NCI-H2081 (cell line): ENCODE results near the gene MRPS17.

Source experiments
- DNase-seq, 2 experiments: peaks; one replicate each; lab custom pipeline; 2025; lab: John Stamatoyannopoulos, UW

Gene MRPS17

DNA sequence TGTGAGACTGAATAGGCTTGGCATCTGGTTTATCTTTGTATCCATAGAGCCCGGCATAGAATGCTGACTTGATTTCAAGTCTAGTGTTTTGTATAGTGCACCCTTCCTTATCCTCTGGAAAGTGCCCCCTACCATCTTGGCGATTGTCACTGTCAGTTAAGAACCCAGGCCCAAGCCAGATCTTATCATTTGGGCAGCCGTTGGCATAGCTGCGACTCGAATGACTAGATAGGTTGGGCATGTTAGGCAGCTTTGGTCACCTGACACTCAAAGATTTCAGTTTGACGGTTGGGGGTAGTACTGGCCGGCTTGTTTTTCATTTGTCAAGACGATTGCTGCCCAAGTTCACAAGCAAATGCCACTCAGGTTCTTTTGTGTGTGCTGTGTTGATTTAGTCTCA is 19.3 kb downstream of the MRPS17 start:
- DNase-seq, result peak in 1 of 2 experiments; percentile 19

DNA sequence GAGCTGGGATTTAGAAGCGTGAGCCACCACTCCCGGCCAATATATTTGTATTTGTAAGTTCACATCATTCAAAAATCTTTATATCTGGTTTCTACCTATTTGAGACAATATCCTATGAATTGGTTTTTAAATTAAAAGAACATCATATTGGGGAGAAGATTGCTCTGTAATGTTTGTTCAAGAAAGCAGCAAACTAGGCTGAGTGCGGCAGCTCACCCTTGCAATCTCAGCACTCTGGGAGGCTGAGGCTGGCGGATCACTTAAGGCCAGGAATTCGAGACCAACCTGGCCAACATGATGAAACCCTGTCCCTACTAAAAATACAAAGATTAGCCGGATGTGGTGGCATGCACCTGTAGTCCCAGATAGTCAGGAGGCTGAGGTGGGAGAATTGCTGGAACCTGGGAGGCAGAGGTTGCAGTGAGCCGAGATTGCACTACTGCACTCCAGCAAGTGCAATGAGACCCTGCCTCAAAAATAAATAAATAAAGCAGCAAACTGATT is 22.1 kb downstream of the MRPS17 start:
- DNase-seq, result no peak

DNA sequence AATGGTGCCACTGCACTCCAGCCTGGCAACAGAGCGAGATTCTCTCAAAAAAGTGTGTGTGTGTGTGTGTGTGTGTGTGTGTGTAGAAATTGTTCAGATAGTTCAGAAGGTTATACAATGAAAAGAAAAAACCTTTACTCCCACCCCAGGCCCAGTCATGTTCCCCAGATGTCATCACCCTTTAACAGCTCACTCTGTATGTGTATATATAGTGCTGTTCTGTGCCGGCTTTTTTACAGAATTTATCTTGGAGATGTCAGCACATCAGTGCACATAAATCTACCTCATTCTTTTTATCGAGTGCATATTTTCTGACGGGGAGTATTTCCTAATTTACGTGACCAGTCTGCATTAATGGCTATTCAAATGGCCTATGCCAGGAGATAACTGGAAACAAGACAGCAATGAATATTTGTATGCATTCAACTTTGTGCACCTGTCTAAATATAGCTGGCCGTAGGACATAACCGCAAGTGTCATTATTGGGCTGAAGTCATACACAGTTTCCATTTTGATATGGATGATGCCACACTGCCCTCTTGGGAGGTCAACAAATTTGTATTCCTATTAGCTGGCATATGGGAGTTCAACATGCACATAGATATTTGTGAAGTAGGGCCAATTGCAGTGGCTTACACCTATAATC is 24.4 kb downstream of the MRPS17 start:
- DNase-seq, result peak; percentile 46 to 62

DNA sequence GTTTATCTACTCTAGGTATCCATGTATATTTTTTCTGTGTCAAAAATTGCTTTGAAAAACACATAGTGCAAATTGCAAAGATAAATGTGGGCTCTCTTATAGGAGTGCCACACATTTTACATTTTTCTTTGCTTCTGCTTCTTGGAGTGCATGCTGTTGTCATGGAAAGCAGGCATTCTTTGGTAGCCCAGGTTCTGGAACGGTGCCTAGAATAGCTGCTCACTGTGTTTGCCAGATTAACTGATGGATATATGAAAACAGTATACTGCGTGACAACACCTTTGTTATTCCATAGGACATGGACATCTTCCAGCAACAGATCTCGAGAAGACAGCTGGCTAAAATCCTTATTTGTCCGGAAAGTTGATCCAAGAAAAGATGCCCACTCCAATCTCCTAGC is 26.2 kb downstream of the MRPS17 start:
- DNase-seq, result peak; percentile 79 to 89

DNA sequence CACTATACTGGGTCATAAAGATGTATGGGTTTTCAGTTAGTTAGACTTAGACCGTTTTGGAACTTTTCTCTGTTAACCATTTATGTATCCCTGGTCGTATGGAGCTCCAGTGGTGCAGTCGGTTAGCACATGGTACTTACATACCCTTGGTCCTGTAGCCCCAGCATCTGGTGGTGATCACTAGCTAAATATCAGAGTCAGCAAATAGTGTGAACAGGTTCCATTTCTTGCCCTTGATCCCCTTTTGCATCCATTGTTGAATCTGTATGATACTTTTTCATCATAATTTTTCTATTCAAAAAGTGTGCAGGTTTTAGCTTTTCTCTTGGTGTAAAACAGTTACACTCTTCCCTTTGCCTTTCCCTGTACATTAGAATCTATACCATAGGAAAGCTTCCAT is 28.6 kb downstream of the MRPS17 start:
- no peak for DNase-seq

DNA sequence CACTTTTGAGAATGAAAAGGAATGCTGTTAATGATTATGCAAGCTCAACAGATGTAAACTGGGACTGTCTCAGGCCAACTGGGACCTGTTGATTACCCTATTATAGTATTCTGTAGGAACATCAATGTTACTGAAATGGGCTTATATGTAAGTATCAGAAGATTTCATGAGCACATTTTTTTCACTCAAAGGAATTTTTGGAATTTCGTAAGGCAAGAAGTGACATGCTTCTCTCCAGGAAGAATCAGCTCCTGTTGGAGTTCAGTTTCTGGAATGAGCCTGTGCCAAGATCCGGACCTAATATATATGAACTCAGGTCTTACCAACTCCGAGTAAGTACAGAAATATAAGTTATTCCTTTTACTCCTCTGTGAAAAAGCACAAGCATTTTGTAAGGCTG is 31.9 kb downstream of the MRPS17 start:
- no peak for DNase-seq

DNA sequence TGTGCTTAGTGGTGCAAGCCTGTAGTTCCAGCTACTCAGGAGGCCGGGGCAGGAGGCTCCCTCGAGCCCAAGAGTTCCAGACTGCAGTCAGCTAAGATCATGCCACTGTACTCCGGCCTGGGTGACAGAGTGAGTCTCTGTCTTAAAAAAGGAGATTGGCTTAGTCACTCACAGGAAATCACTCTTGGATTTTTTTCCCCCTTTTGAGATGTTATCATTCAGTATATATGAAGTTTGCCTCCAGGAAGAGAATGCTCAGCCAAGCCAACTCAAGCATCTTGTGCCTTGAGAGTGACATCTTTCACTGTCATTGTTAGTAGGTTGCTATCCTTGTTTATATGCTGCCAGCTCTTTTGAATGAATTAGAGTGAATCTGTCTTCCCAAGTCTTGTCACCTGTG is 40.7 kb downstream of the MRPS17 start:
- no peak for DNase-seq

DNA sequence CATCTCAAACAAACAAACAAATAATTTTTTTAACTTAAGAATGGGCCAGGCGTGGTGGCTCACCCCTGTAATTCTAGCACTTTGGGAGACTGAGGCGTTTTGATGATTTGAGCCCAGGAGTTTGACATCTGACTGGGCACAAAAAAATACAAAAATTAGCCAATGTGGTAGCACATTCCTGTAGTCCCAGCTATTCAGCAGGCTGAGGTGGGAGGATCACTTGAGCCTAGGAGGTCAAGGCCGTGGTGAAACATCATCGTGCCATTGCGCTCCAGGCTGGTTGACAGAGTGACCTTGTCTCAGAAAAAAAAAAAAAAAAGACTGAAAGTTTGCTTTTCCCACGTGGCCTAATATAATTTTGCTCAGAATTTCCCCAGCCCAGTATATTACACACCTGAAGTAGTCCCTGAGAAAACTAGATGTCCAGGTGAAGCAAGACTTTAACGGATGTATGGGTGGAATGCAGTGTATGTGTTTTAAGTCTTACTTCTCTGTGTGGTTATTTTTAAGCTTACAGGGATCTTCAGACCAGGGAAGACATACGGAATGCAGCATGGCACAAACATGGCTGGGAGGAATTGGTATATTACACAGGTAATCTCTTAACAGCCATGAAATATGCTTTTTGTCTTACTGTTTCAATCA is 45.3 kb downstream of the MRPS17 start:
- no peak for DNase-seq

DNA sequence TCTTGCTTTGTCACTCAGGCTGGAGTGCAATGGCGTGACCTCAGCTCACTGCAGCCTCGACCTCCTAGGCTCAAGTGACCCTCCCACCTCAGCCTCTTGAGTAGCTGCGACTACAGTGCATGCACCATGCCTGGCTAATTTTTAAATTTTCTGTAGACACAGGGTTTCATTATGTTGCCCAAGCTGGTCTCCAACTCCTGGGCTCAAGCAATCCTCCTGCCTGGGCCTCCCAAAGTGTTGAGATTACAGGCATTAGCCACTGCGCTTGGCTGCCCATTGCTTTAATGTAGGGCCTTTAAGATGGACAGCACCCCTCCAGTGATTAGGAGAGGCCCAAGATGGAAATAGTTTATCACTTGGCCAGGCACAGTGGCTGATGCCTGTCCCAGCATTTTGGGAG is 52.1 kb downstream of the MRPS17 start:
- DNase-seq, result no peak
